ENCODE measurements around the gene PGLYRP4. TPM values are rescaled to one million over a fixed set of nuclear protein-coding genes. Genes with fewer than 3 reads are reported as not detected.

PGLYRP4 gene
- total RNA-seq, 4 donors from 2014 or later = not detected

GRCh38 chr1:153392258-153392657 lies 43.6 kb upstream of the PGLYRP4 start:
- intact Hi-C loops (cut with DNase I; ENCODE audit: low total_unique reads) = loop anchor here (5.0 kb wide), 1 partner anchor 35 kb away; the partner anchor contains the start of gene S100A9
- TF ChIP-seq, protein P1, sequence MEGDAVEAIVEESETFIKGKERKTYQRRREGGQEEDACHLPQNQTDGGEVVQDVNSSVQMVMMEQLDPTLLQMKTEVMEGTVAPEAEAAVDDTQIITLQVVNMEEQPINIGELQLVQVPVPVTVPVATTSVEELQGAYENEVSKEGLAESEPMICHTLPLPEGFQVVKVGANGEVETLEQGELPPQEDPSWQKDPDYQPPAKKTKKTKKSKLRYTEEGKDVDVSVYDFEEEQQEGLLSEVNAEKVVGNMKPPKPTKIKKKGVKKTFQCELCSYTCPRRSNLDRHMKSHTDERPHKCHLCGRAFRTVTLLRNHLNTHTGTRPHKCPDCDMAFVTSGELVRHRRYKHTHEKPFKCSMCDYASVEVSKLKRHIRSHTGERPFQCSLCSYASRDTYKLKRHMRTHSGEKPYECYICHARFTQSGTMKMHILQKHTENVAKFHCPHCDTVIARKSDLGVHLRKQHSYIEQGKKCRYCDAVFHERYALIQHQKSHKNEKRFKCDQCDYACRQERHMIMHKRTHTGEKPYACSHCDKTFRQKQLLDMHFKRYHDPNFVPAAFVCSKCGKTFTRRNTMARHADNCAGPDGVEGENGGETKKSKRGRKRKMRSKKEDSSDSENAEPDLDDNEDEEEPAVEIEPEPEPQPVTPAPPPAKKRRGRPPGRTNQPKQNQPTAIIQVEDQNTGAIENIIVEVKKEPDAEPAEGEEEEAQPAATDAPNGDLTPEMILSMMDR (IDR thresholded peaks at IDR 0.05 in 4 of 5, conservative IDR thresholded peaks at IDR 0.05 in 1 of 5) = no peak
- TF ChIP-seq POLR2A (IDR thresholded peaks at IDR 0.05) = no peak
- H3K4me3 ChIP-seq = no peak overlapping the region
- H3K36me3 ChIP-seq = no peaks in the 10 kb centered on the region
- no peaks in the 10 kb centered on the region for H3K9me3 ChIP-seq
- no peak for ATAC-seq
- in situ Hi-C loops (cut with MboI; ENCODE audit: low sequenced_read_pairs in 4 of 4) = no loop called here
- peaks cover 13 to 32% of the 10 kb centered on the region in 2 donors for H3K4me1 ChIP-seq
- H3K27ac ChIP-seq = no peak overlapping the region
- no peak for DNase-seq
- no peaks in the 10 kb centered on the region for H3K27me3 ChIP-seq

GRCh38 chr1:153390938-153391710 lies 42.5 kb upstream of the PGLYRP4 start, which contains the start of gene S100A8:
Gene S100A8 (minus strand): TSS chr1:153391073. CDS start chr1:153390535, 538 bp downstream.
- Histone ChIP-seq H3K27me3 (no peaks in the 10 kb centered on the region), H3K4me1 (peaks cover 13 to 40% of the 10 kb centered on the region in 2 donors), H3K36me3 (no peaks in the 10 kb centered on the region), H3K9me3 (no peaks in the 10 kb centered on the region), H3K4me3 (peak within 1 kb of the TSS in 1 of 4 donors; percentile 8), H3K27ac (peak within 1 kb of the TSS in 3 of 4 donors; percentile 44 to 66 (median 63))
- ATAC-seq (peak; percentile 89), DNase-seq (peak; percentile 83 to 90)
- intact Hi-C loops (cut with DNase I; ENCODE audit: low total_unique reads) (loop anchor here (5.0 kb wide), 1 partner anchor 34 kb away; the partner anchor contains the start of gene S100A9), in situ Hi-C loops (cut with MboI; ENCODE audit: low sequenced_read_pairs in 4 of 4) (no loop called here)
- TF ChIP-seq POLR2A (IDR thresholded peaks at IDR 0.05) = peak; percentile 10 to 35
- TF ChIP-seq, protein P1 (IDR thresholded peaks at IDR 0.05 in 4 of 5, conservative IDR thresholded peaks at IDR 0.05 in 1 of 5) = no peak

DNA sequence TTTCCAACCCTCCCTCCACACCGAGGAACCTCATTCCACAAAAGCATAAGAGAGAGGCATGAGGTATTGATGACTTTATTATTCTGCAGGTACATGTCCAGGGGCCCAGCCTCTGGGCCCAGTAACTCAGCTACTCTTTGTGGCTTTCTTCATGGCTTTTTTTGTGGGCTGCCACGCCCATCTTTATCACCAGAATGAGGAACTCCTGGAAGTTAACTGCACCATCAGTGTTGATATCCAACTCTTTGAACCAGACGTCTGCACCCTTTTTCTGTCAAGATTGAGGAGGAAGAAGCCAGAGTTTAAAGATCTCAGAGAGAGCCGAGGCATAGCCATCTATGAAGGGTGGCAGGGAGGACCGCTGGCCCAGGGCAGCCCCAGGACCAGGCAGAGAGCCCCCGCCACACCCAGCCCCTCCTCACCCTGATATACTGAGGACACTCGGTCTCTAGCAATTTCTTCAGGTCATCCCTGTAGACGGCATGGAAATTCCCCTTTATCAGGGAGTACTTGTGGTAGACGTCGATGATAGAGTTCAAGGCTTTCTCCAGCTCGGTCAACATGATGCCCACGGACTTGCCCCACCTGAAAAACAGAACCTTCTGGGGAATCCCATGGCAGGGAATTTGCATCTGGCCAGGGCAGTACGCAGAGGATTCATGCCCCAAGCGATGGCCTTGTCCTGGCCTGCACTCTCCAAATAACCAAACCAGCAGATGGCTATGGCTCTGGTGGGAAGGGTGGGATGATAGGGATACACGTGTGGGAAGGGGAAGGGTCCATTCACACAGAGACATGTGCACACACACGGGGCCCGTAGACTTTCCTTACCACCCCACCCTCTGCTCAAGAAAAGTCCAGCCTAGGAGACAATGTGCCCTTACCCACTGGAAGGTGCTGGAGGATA lies 41.6 kb upstream of the PGLYRP4 start:
- H3K27me3 ChIP-seq = no peaks in the 10 kb centered on the region
- DNase-seq = no peak
- in situ Hi-C loops (cut with MboI; ENCODE audit: low sequenced_read_pairs in 4 of 4) = no loop called here
- peak overlapping the region in 1 of 4 donors; percentile 8 for H3K4me3 ChIP-seq
- TF ChIP-seq, protein P1 (IDR thresholded peaks at IDR 0.05 in 4 of 5, conservative IDR thresholded peaks at IDR 0.05 in 1 of 5) = no peak
- TF ChIP-seq POLR2A (IDR thresholded peaks at IDR 0.05) = no peak
- peaks cover 13 to 34% of the 10 kb centered on the region in 2 donors for H3K4me1 ChIP-seq
- no peaks in the 10 kb centered on the region for H3K36me3 ChIP-seq
- ATAC-seq = peak in 1 of 2 donors; percentile 10
- intact Hi-C loops (cut with DNase I; ENCODE audit: low total_unique reads) = loop anchor here (1.0 to 5.0 kb wide), 2 partner anchors 20 to 33 kb away; partner anchors contain the start of gene S100A9
- H3K9me3 ChIP-seq = no peaks in the 10 kb centered on the region
- peak overlapping the region in 3 of 4 donors; percentile 44 to 66 (median 63) for H3K27ac ChIP-seq

DNA sequence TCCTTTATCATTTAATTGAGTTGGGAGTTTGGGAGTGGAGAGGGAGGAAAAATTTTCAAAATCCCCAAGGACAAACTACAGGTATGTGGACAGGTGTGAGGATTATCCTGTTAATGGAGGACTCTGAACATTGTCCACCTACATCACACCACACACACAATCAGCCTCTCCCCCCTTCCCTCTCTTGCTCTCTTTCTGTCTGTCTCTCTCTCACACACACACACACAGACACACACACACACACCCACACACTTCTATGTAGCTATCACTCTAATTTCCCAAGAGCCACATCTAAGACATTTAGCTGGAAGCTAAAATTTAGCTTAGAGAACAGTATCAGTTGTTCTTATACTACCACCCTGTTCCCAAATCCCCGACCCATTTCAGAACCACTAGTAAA lies 40.8 kb upstream of the PGLYRP4 start:
- Histone ChIP-seq H3K4me3 (no peak overlapping the region), H3K27ac (no peak overlapping the region), H3K9me3 (no peaks in the 10 kb centered on the region), H3K4me1 (peaks cover 13 to 26% of the 10 kb centered on the region in 2 donors), H3K36me3 (no peaks in the 10 kb centered on the region), H3K27me3 (no peaks in the 10 kb centered on the region)
- ATAC-seq (no peak), DNase-seq (no peak)
- intact Hi-C loops (cut with DNase I; ENCODE audit: low total_unique reads) (loop anchor here (1.0 kb wide), 1 partner anchor 21 kb away; no protein-coding TSS in a partner anchor), in situ Hi-C loops (cut with MboI; ENCODE audit: low sequenced_read_pairs in 4 of 4) (no loop called here)
- TF ChIP-seq, protein P1 (IDR thresholded peaks at IDR 0.05 in 4 of 5, conservative IDR thresholded peaks at IDR 0.05 in 1 of 5) = no peak
- no peak for TF ChIP-seq POLR2A (IDR thresholded peaks at IDR 0.05)

Data from gastrocnemius medialis (tissue), 4 donors.